Measurements from ENCODE around the gene GTF2F1. TPM values are rescaled to one million over a fixed set of nuclear protein-coding genes. Genes with fewer than 3 reads are reported as not detected.
"Not testable (repeated sequence)": the region's sequence is repeated elsewhere in the genome, so short reads cannot be mapped to it uniquely, and the experiment has no call there.

The GTF2F1 gene
- total RNA-seq, 2 experiments from 2014 or later: 72.2 to 72.7 TPM

- Mint-ChIP-seq H3K4me1 (peaks cover 4% of the 10 kb centered on the region), H3K27me3 (no peaks in the 10 kb centered on the region), H3K4me3 (no peak overlapping the region), H3K36me3 (peaks cover 28% of the 10 kb centered on the region), H3K9me3 (no peaks in the 10 kb centered on the region), H3K27ac (no peak overlapping the region)
- DNase-seq: no peak
Observed at GRCh38 chr19:6378486-6378885, 14.5 kb downstream of the GTF2F1 start.

DNA sequence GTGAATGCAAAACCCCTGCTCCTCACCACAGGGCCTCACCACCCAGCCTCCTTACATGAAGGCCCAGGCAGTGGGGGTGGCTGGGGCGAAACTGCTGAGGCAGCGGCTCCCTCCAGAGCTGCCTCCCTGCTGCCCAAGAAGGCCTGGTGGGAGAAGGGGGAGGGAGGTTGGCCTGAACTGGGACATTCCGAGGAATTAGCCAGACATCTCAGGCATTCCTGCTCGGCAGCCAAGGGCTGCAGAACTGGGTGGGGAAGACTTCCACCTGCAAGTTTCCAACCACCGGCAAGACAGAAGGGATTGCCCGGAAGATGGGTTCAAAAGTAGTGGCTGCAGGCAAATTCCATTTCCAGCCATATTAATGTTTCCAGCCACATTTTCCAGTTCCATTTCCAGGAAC lies 14.9 kb downstream of the GTF2F1 start:
- no peak for DNase-seq
- no peak overlapping the region for H3K27ac Mint-ChIP-seq

GRCh38 chr19:6376512-6377190 lies 16.3 kb downstream of the GTF2F1 start:
- Mint-ChIP-seq H3K27ac (no peak overlapping the region), H3K36me3 (peaks cover 19% of the 10 kb centered on the region), H3K4me3 (no peak overlapping the region), H3K27me3 (no peaks in the 10 kb centered on the region), H3K9me3 (no peaks in the 10 kb centered on the region), H3K4me1 (peaks cover 8% of the 10 kb centered on the region)
- no peak for DNase-seq

More for the DNA sequence above, 14.9 kb downstream of the GTF2F1 start:
- Mint-ChIP-seq H3K4me1 (peaks cover 4% of the 10 kb centered on the region), H3K27me3 (no peaks in the 10 kb centered on the region), H3K36me3 (peaks cover 28% of the 10 kb centered on the region), H3K4me3 (no peak overlapping the region), H3K9me3 (no peaks in the 10 kb centered on the region)

DNA sequence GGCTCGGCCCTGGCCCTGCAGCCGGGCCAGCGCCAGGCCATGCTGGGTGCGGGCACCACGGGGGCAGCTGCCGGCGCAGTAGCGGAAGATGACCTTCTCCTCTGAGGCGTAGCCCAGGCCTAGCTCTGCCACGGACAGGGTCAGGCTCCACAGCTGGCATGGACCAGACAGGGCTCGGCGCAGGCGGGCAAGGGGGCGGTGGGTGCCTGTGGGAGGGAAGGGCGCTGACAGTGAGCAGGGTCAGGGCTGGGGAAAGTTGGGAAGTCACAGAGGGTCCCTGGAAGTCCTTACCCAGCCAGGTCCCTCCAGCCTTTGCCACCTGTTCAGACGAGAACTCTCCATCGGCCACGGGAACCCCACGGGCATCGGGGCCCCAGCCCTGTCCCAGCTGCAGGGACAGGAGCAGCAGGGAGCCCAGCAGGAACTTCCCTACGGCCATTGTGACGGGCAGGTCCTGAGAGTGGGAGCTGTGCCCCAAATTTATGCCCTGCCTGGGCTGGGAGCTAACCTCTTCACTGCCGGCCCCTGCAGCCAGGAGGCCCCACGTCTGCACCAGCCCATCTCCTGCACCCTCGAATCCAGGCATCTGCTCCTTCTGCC lies 17.5 kb downstream of the GTF2F1 start, which contains the start of gene PSPN:
Gene PSPN, minus strand, starts transcription at position 523 of the 600 bp plus-strand sequence. Its CDS starts 84 bp downstream, at position 439.
- no peak within 1 kb of the TSS for H3K4me3 Mint-ChIP-seq
- H3K27ac Mint-ChIP-seq: no peak within 1 kb of the TSS
- H3K9me3 Mint-ChIP-seq: no peaks in the 10 kb centered on the region

DNA sequence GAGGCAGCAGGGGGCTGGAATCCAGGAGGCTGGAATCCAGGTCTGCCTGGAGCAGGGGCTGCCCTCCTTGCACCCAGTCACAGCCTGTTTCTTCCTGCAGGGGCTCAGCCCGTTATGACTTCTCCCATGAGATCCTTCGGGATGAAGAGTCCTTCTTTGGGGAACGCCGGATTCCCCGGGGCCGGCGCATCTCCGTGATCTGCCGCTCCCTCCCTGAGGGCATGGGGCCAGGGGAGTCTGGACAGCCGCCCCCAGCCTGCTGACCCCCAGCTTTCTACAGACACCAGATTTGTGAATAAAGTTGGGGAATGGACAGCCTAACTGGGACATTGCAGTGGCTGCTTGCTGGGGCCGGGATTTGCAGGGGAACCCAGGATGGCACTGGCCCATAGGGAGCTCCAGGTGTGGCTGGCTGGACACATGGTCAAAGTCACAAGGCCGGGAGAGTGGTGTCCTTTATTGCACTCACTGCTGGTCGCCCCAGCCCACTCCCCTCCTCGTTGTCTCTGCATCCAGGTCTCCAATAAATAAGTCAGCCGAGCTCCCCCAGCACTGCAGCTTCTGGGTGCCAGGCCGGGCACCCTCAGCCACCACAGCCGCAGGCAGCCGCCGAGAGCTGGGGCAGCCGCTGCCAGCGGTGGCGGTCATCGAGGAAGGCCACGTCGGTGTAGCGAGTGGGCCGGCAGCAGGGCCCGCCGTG lies 18.1 kb downstream of the GTF2F1 start:
- H3K4me1 Mint-ChIP-seq: peaks cover 8% of the 10 kb centered on the region

More for the DNA sequence above, 17.5 kb downstream of the GTF2F1 start, which contains the start of gene PSPN:
- Mint-ChIP-seq H3K4me1 (peaks cover 8% of the 10 kb centered on the region), H3K36me3 (peaks cover 10% of the 10 kb centered on the region), H3K27me3 (no peaks in the 10 kb centered on the region)
- no peak for DNase-seq

DNA sequence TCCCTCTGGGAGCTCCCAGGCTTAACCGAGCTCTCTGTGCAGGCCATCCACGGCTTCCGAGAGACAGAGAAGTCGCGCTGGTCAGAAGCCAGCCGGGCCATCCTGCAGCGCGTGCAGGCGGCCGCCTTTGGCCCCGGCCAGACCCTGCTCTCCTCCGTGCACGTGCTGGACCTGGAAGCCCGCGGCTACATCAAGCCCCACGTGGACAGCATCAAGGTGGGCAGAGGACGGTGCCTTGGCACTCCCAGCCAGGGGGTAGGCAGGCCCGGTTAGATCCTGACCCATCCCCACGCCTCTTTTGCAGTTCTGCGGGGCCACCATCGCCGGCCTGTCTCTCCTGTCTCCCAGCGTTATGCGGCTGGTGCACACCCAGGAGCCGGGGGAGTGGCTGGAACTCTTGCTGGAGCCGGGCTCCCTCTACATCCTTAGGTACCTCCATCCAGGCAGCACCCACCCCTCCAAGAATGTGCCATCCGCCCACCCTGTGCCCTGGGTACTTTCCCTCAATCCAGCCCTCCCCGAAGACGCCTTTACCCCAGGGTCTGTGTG lies 18.7 kb downstream of the GTF2F1 start:
- Mint-ChIP-seq H3K27me3 (no peaks in the 10 kb centered on the region), H3K36me3 (peaks cover 4% of the 10 kb centered on the region), H3K27ac (no peak overlapping the region), H3K4me3 (no peak overlapping the region), H3K9me3 (no peaks in the 10 kb centered on the region), H3K4me1 (peaks cover 8% of the 10 kb centered on the region)
- DNase-seq: no peak

More for the DNA sequence above, 18.1 kb downstream of the GTF2F1 start:
- no peak overlapping the region for H3K27ac Mint-ChIP-seq
- H3K27me3 Mint-ChIP-seq: no peaks in the 10 kb centered on the region
- H3K9me3 Mint-ChIP-seq: no peaks in the 10 kb centered on the region
- no peak overlapping the region for H3K4me3 Mint-ChIP-seq
- peaks cover 4% of the 10 kb centered on the region for H3K36me3 Mint-ChIP-seq
- DNase-seq: no peak

DNA sequence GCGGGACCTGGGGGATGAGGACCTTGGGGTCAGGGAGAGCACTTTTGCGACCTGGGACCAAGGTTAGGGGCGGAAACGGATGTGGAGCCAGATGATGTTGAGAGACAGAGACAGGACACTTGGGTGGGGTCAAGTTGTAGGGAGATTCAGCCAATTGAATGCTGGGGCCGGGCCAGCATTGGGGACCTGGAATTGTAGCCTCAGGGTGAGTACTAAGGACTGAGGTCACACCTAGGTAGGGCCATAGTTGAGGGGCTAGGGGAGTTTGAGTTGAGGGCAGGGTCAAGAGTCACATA lies 19.2 kb downstream of the GTF2F1 start:
- no peaks in the 10 kb centered on the region for H3K27me3 Mint-ChIP-seq
- peak overlapping the region; percentile 85 for H3K27ac Mint-ChIP-seq
- H3K9me3 Mint-ChIP-seq: no peaks in the 10 kb centered on the region
- H3K36me3 Mint-ChIP-seq: peaks cover 4% of the 10 kb centered on the region
- no peak for DNase-seq
- peaks cover 8% of the 10 kb centered on the region for H3K4me1 Mint-ChIP-seq
- H3K4me3 Mint-ChIP-seq: peak overlapping the region; percentile 82

GRCh38 chr19:6373096-6373812 lies 19.7 kb downstream of the GTF2F1 start:
- Mint-ChIP-seq H3K36me3 (peaks cover 6% of the 10 kb centered on the region), H3K9me3 (no peaks in the 10 kb centered on the region), H3K27me3 (no peaks in the 10 kb centered on the region), H3K27ac (peak overlapping the region; percentile 93), H3K4me3 (peak overlapping the region; percentile 87), H3K4me1 (peaks cover 8% of the 10 kb centered on the region)
- peak; percentile 99 for DNase-seq

GRCh38 chr19:6372594-6373095 lies 20.3 kb downstream of the GTF2F1 start, which contains the start of gene ALKBH7:
TSS of gene ALKBH7 (plus strand) at chr19:6372794. CDS start at chr19:6372821, 27 bp downstream.
- no peaks in the 10 kb centered on the region for H3K9me3 Mint-ChIP-seq
- H3K27me3 Mint-ChIP-seq: no peaks in the 10 kb centered on the region
- peak within 1 kb of the TSS; percentile 87 for H3K4me3 Mint-ChIP-seq
- H3K36me3 Mint-ChIP-seq: peaks cover 7% of the 10 kb centered on the region
- peaks cover 8% of the 10 kb centered on the region for H3K4me1 Mint-ChIP-seq
- H3K27ac Mint-ChIP-seq: peak within 1 kb of the TSS; percentile 93
- DNase-seq: peak; percentile 96

DNA sequence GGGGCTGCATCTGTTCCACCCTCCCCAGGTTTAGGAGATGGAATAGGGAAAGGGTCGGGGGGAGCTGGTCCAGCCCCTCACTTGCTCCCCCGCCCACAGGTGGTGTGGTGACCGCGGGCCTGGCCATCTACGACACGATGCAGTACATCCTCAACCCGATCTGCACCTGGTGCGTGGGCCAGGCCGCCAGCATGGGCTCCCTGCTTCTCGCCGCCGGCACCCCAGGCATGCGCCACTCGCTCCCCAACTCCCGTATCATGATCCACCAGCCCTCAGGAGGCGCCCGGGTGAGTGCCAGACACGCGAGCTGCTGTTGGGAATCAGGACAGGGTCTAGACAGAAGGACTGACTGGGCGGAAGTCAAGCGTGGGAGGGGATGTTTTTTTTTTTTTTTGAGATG lies 28.6 kb downstream of the GTF2F1 start:
- Mint-ChIP-seq H3K27me3 (no peaks in the 10 kb centered on the region), H3K9me3 (no peaks in the 10 kb centered on the region), H3K36me3 (peaks cover 39% of the 10 kb centered on the region), H3K4me1 (peaks cover 10% of the 10 kb centered on the region), H3K4me3 (peak overlapping the region; percentile 40), H3K27ac (peak overlapping the region; percentile 45)
- no peak for DNase-seq

GRCh38 chr19:6362351-6362801 lies 30.6 kb downstream of the GTF2F1 start:
- H3K4me1 Mint-ChIP-seq: peaks cover 10% of the 10 kb centered on the region

DNA sequence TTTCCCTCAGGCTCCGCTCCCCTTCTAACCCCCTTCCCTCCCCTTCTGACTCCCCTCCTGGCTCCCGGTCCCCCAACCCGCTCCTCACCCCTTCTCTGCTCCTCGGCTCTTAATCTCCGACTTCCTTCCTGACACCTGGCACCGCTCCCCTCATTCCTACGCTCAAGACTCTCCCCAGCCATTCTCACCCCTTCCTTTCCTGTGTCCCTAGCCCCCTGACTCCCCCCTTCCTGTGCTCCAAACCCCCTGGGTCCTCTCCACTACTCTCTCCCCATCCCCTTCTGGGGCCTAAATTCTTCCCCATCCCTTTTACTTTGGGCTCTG lies 31.0 kb downstream of the GTF2F1 start:
- Mint-ChIP-seq H3K4me3 (peak overlapping the region; percentile 99), H3K36me3 (peaks cover 35% of the 10 kb centered on the region), H3K9me3 (no peaks in the 10 kb centered on the region), H3K27ac (peak overlapping the region; percentile 96), H3K4me1 (peaks cover 10% of the 10 kb centered on the region), H3K27me3 (no peaks in the 10 kb centered on the region)
- no peak for DNase-seq

More at GRCh38 chr19:6362351-6362801, 30.6 kb downstream of the GTF2F1 start:
- H3K4me3 Mint-ChIP-seq: peak overlapping the region; percentile 99
- no peaks in the 10 kb centered on the region for H3K27me3 Mint-ChIP-seq
- H3K9me3 Mint-ChIP-seq: no peaks in the 10 kb centered on the region
- peak; percentile 35 for DNase-seq
- peak overlapping the region; percentile 96 for H3K27ac Mint-ChIP-seq
- peaks cover 36% of the 10 kb centered on the region for H3K36me3 Mint-ChIP-seq

DNA sequence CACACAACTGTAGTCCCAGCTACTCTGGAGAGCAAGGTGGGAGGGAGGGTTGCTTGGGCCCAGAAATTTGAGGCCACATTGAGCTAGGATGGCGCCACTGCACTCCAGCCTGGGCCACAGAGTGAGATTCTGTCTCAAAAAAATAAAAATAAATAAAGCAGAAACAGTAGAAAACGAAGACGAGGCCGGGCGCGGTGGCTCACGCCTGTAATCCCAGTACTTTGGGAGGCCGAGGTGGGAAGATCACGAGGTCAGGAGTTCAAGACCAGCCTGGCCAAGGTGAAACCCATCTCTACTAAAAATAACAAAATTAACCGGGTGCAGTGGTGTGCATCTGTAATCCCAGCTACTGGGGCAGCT lies 32.1 kb downstream of the GTF2F1 start:
- not testable (repeated sequence) for DNase-seq, H3K4me1 Mint-ChIP-seq, H3K9me3 Mint-ChIP-seq, H3K27me3 Mint-ChIP-seq
- Mint-ChIP-seq H3K27ac (peak overlapping the region; percentile 96), H3K4me3 (peak overlapping the region; percentile 99), H3K36me3 (peaks cover 28% of the 10 kb centered on the region)

- H3K9me3 Mint-ChIP-seq, H3K4me3 Mint-ChIP-seq, H3K27me3 Mint-ChIP-seq, H3K4me1 Mint-ChIP-seq, DNase-seq: not testable (repeated sequence)
- H3K27ac Mint-ChIP-seq: peak overlapping the region; percentile 96
- peaks cover 24% of the 10 kb centered on the region for H3K36me3 Mint-ChIP-seq
Observed at GRCh38 chr19:6360445-6360844, 32.5 kb downstream of the GTF2F1 start.
